HG03175 (cell line): ENCODE measurements around the gene RPRD2.
"Not testable (repeated sequence)": the region's sequence is repeated elsewhere in the genome, so short reads cannot be mapped to it uniquely, and the experiment has no call there.

Source experiments
- ATAC-seq: cut with Tn5 transposase; IDR thresholded peaks from one replicate; pipeline ENCODE4 v1.9.1; 2021; ENCODE audit warnings: mild to moderate bottlenecking, moderate library complexity; ENCODE audit not compliant: unreplicated experiment

RPRD2 gene

GRCh38 chr1:150363426-150364230, at the start of gene RPRD2:
RPRD2 (plus strand) TSS chr1:150364147; CDS start chr1:150364715, 568 bp downstream.
- ATAC-seq = peak; percentile 88

- not testable (repeated sequence) for ATAC-seq
These were observed 49.3 kb upstream of the RPRD2 start for GRCh38 chr1:150314691-150315090.

GRCh38 chr1:150320667-150320978, 43.3 kb upstream of the RPRD2 start:
- no peak for ATAC-seq

- no peak for ATAC-seq
These were observed 42.2 kb upstream of the RPRD2 start for GRCh38 chr1:150321826-150322166.

DNA sequence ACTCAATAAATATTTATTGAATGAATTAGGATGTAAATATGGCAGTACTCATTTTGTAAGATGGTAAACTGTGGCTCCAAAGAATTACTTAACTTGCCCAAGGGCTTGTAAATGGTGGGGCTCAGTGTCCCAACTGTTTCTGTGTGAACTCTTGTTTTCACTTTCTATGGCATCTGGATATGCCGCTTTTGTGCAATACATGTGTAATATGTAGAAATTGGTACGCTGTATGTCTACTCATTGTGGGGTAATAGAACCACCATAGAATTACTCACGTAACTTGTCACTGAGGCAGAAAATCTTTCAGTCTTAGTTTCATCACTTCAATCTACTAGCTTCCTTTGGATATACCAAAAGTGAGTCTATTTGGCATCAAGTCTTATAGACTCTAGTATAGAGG, 41.6 kb upstream of the RPRD2 start:
- ATAC-seq = no peak

- no peak for ATAC-seq
These were observed 31.2 kb upstream of the RPRD2 start for GRCh38 chr1:150332651-150333290.

DNA sequence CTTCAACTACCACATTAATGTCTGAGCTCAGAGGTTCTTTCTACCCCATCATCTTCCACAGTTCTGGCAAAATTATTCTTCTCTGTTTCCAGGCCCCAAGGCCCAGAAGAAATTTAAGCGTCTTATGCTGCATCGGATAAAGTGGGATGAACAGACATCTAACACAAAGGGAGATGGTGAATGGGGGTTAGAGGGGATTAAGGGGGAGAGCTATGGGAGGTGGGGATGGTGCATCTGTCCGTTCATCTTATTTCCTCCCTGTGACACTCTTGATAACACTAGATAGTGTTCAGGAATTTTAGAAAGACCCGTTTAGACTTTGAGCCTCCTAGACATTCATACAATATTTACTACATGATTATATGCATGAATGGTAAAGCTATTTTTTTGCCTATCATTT, 17.6 kb upstream of the RPRD2 start:
- no peak for ATAC-seq

DNA sequence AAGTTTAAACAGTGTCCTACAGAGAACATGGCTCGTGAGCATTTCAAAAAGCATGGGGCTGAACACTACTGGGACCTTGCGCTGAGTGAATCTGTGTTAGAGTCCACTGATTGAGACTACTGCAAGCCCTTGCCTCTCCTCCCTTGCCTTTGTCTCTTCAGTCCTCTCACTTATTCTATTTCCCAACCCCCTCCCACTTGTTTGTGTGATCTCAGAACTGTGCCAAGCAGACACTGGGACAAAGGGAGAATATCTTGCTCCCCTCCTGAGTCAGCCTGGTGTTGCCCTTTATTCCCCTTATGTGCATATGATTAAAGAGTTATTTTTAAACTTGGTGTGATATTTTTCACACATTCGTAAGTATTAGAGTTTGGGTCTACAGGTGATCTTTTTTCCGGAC, 11.1 kb upstream of the RPRD2 start:
- ATAC-seq = no peak

DNA sequence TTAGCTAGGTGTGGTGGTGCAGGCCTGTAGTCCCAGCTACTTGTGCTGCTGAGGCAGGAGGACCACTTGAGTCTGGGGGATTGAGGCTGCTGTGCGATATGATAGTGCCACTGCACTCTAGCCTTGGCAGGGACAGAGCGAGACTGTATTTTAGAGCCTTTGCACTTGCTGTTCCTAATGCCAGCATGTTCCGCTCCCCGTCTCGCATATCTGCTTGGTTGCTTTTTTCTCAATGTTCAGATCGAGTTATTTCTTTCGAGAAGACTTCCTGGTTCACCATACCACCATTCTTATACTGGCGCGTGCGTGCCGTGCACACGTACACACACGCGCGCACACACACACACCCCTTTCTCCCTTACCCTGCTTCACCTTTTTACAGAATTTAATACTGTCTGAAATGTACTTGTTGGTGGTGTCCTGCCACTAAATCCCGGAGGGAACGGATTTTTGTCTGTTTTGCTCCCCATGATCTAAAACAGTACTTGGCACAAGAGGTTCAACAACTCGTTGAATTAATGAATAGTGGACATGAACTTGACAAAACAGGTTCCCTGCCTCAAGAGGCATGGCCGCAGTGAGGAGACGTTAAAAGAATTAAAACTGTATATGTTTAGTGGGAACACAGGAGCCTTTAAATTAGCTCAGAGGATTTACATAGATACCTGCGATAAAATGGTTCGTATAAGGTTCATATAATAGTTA, 1.1 kb upstream of the RPRD2 start:
- ATAC-seq = no peak

DNA sequence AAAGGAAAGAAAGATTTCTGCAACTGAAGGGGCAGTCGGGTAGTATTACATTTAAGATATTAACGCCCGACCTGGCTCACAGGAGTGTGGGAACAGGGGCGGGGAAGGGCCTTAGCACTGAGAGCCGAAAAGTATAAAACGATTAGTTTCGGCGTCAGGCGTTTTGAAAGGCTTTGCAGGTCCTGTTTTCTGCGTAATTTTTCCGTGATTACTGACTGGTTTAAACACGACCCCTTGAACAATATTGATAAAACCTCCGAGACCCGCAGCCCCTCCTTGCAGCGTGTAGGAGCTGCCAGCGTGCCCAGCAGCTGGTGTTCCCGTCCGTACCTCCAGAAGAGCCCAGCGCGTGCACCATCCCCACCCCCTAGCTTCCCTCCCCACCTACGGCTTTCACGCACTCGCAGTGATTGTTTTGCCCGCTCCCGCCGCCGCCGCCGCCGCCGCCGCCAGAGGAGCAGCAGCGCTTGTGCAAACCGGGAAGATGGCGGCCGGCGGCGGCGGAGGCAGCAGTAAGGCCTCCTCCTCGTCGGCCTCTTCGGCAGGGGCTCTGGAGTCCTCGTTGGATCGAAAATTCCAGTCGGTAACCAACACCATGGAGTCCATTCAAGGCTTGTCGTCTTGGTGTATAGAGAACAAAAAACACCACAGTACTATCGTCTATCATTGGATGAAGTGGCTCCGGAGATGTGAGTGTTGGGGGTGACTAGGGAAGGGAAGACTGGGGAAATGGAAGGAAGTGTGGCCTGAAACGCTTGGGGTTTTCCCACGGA, 470 bp downstream of the RPRD2 start:
- ATAC-seq = no peak

DNA sequence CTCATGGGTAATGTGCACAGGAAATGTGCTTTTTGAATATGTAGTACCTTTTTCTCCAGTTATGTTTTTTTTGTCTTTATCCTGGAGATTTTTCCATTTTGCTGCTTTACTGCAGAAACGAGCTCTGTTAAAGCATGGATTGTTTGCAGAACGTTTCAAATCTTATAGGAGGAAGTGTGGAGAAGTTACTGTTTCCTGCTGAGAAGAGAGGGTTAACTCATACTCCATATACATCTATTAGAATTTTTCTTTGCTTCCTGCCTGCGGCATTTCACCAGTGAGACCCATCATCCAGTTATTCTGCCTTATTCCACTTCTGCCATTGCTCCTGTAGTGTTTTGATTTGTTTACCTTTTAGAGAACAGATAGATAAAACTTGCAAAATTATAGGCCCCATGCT, 2.0 kb downstream of the RPRD2 start:
- no peak for ATAC-seq

DNA sequence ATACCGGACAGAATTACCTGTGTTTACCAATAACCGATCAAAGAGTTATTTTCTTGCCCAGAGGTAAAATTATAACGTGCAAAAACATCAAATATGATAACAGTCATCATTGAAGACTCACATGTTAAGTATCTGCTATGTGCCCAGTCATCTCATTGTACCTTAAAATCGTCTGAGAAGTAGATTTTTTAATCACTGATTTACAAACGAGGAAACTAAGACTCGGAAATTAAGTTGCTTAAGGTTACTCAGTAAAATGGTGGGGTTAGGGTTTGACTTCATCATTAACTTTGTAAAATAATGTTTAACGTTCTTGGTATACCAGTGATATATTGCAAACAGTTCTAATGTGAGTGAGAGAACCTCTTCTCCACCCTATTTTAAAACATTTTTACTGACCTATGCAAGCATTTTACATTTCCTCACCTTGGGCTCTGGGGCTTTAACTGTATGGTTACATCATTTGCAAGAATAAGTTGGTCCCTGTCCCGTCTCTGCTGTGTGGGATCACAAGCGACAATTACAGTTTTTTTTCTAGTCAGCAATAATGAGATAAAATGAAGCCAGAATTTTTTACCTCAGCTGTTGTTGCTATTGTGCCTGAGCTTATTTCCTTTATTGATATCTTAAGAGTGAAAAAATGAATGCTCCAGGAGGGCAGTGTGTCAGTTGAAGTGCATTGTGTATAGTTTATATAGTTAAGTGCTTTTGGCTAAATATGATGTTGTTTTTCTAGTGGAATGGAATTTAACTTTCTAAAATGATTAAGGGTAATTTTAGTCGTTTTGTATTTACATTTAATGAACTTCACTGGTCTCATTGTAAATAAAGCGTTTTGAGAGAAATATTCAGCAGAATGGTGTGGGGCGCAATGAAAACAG, 2.7 kb downstream of the RPRD2 start:
- no peak for ATAC-seq

DNA sequence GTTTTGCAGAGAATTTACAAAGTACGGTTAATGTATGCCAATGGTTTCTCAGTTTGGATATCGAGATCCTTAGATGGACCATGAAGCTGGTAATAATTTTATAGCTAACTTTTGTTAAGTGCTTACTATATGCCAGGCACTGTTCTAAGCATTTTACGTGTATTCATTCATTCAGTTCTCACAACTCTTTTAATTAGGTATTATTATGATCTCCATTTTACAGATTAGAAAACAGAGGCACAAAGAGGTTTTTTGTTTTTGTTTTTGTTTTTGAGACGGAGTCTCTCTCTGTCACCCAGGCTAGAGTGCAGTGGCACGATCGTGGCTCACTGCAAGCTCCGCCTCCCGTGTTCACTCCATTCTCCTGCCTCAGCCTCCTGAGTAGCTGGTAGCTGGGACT, 7.2 kb downstream of the RPRD2 start:
- no peak for ATAC-seq

GRCh38 chr1:150372580-150372979, 8.6 kb downstream of the RPRD2 start:
- ATAC-seq = no peak

DNA sequence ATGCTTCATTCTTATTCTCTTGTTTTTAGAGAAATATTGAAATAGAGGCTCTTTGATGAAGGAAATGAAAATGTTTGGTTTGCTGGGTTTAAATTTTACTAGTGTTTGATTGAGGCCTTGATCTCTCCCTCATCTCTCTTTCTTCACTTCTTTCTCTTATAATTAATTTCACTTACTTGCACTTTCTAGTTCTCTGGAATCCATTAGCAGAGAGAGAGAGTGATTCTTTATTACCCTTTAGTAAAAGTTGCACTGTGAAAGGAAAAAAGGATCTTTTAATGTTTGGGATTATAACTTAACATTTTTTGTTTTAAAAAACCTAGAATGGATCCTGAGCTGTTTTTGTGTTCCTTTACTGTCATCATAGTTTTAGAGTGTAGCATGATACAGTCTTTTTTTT, 12.2 kb downstream of the RPRD2 start:
- no peak for ATAC-seq

- ATAC-seq = no peak
These were observed 19.8 kb downstream of the RPRD2 start for GRCh38 chr1:150383631-150384324.

DNA sequence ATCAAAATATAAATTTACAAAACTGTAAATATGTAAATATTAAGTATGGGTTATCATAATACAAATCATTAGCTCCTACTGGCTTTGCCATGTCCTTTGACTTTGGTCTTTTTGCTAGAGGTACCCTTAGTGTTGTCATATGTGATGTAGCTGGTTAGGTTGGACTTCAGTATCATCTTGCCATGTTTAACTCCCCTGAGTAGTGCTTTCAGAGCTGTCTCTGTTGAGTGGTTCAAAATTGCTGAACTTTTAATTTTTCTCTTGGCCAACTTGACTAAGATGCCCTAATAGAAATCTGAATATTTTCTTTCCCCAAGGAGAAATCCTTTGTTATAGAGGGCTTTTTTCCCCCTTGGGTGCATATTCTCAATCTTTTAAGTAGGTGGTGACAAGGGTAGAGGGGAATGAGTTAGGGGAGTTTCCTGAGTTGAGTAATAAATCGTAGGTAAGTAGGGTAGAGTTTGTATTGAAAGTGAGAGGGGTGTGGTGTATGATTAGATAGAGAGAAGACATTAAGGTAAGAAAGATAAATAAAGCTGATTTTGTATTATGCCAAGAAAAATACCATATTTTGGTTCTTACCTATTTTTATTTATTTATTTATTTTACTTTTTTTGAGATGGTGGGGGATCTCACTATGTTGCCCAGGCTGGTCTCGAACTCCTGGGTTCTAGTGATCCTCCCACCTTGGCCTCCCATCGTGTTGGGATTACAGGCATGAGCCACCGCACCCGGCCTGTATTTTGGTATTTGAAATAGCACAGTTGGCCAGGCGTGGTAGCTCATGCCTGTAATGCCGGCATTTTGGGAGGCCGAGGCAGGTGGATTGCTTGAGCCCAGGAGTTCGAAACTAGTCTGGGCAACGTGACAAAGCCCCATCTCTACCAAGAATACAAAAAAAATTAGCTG, 21.8 kb downstream of the RPRD2 start:
- no peak for ATAC-seq

DNA sequence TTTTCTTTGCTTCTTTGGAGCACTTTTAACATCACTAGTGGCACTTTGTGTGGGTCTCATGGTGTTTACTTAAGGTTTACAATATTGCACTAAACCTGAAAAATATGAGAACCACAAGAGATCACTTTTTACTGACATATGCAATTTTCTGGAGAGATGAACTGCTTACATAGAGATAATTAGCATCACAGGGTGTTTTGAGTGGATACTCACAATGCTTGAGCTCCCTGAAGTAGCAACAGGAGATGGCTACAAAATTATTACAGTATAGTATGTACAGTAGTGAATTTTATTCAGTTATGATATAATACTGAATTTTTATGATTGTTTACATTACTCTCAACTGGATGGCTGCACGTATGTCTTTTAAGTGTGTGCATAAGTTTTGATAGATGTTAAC, 22.6 kb downstream of the RPRD2 start:
- ATAC-seq = no peak

DNA sequence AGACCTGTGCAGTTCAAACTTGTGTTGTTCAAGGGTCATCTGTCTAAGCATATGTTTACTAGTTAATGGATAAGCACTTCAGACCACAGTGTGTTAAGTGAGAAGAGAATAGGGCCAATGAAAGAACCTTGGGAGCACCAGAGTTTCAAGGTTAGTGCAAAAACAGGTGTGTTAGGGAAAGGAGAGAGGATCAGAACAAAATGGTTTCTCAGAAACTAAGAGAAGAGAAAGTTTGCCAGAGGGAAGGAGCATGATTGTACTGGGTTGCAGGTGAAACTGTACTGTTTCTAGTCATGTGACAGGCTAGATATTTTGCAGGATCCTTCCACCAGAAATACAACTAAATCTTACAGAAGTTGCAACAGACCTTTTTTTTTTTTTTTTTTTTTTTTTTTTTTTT, 23.3 kb downstream of the RPRD2 start:
- ATAC-seq = peak; percentile 39
